Measurements from ENCODE around the gene MYL6. TPM values are rescaled to one million over a fixed set of nuclear protein-coding genes. Genes with fewer than 3 reads are reported as not detected.

The MYL6 gene
- total RNA-seq, 1 experiment from 2014 or later = 1,024 TPM

- DNase-seq (ENCODE audit: low read depth, low spot score) = no peak
- ATAC-seq = no peak
- CTCF ChIA-PET = no interaction called here
- TF ChIP-seq POLR2AphosphoS5 (IDR thresholded peaks at IDR 0.05; ENCODE audit: low read depth, low read length) (no peak), TCF7L2 (IDR thresholded peaks at IDR 0.05; ENCODE audit: low read depth, low read length) (no peak), SIN3A (IDR thresholded peaks at IDR 0.05; ENCODE audit: borderline replicate concordance, insufficient read depth, low read depth, low read length) (no peak), CTCF (IDR thresholded peaks at IDR 0.05) (no peak), REST (IDR thresholded peaks at IDR 0.05; ENCODE audit: insufficient read depth in 1 of 2, low read depth in 2 of 2, low read length in 1 of 2) (no peak)
- POLR2A ChIA-PET = no interaction called here
- in situ Hi-C loops (cut with HindIII; ENCODE audit: low pct_unique_long_range_greater_than_20kb, low sequenced_read_pairs) (no loop called here), intact Hi-C loops (cut with micrococcal nuclease; ENCODE audit: unreplicated experiment) (no loop called here)
- Histone ChIP-seq H3K9me3 (ENCODE audit: control insufficient read depth, insufficient read depth, low read depth, low read length) (no peaks in the 10 kb centered on the region), H3K36me3 (ENCODE audit: control insufficient read depth, insufficient read depth, low read length) (peaks cover 5% of the 10 kb centered on the region; the same call in 1 of the 2 replicates), H3K4me1 (ENCODE audit: control insufficient read depth, insufficient read depth, low read length) (peaks cover 28% of the 10 kb centered on the region), H3K27ac (ENCODE audit: low read length) (peak overlapping the region; percentile 36; the same call in 1 of the 2 replicates), H3K27me3 (ENCODE audit: control insufficient read depth, insufficient read depth, low read length) (no peaks in the 10 kb centered on the region), H3K4me3 (ENCODE audit: low read depth in 2 of 2, low read length in 2 of 2) (no peak overlapping the region)
- BruUV-seq (replicated peaks) = no TSS peak
Measured at GRCh38 chr12:56154246-56154771, 3.9 kb upstream of the MYL6 start.

GRCh38 chr12:56154818-56155217, 3.3 kb upstream of the MYL6 start:
- no peaks in the 10 kb centered on the region for H3K27me3 ChIP-seq (ENCODE audit: control insufficient read depth, insufficient read depth, low read length)
- no peak for DNase-seq (ENCODE audit: low read depth, low spot score)
- peaks cover 5% of the 10 kb centered on the region; the same call in 1 of the 2 replicates for H3K36me3 ChIP-seq (ENCODE audit: control insufficient read depth, insufficient read depth, low read length)
- no peak for ATAC-seq
- BruUV-seq (replicated peaks) = no TSS peak
- H3K27ac ChIP-seq (ENCODE audit: low read length) = no peak overlapping the region; the same call in 1 of the 2 replicates
- CTCF ChIA-PET = interaction anchor here (0.5 kb wide), 1 partner anchor 35 kb away, joined by 4 read pairs; no protein-coding TSS in a partner anchor
- POLR2A ChIA-PET = no interaction called here
- in situ Hi-C loops (cut with HindIII; ENCODE audit: low pct_unique_long_range_greater_than_20kb, low sequenced_read_pairs) = no loop called here
- TF ChIP-seq POLR2AphosphoS5 (IDR thresholded peaks at IDR 0.05; ENCODE audit: low read depth, low read length) (no peak), REST (IDR thresholded peaks at IDR 0.05; ENCODE audit: insufficient read depth in 1 of 2, low read depth in 2 of 2, low read length in 1 of 2) (no peak), SIN3A (IDR thresholded peaks at IDR 0.05; ENCODE audit: borderline replicate concordance, insufficient read depth, low read depth, low read length) (no peak), TCF7L2 (IDR thresholded peaks at IDR 0.05; ENCODE audit: low read depth, low read length) (no peak), CTCF (IDR thresholded peaks at IDR 0.05) (no peak)
- intact Hi-C loops (cut with micrococcal nuclease; ENCODE audit: unreplicated experiment) = loop anchor here (5.0 kb wide), 1 partner anchor 38 kb away; the partner anchor contains the start of genes RPL41 and ZC3H10
- H3K4me3 ChIP-seq (ENCODE audit: low read depth in 2 of 2, low read length in 2 of 2) = no peak overlapping the region
- H3K4me1 ChIP-seq (ENCODE audit: control insufficient read depth, insufficient read depth, low read length) = peaks cover 33% of the 10 kb centered on the region
- H3K9me3 ChIP-seq (ENCODE audit: control insufficient read depth, insufficient read depth, low read depth, low read length) = no peaks in the 10 kb centered on the region

Data from Panc1 (cell line).